ENCODE results near the gene ENTPD1. TPM values are rescaled to one million over a fixed set of nuclear protein-coding genes. Genes with fewer than 3 reads are reported as not detected.

ENTPD1 gene
- total RNA-seq, 1 donor from 2014 or later: 1.6 TPM

DNA sequence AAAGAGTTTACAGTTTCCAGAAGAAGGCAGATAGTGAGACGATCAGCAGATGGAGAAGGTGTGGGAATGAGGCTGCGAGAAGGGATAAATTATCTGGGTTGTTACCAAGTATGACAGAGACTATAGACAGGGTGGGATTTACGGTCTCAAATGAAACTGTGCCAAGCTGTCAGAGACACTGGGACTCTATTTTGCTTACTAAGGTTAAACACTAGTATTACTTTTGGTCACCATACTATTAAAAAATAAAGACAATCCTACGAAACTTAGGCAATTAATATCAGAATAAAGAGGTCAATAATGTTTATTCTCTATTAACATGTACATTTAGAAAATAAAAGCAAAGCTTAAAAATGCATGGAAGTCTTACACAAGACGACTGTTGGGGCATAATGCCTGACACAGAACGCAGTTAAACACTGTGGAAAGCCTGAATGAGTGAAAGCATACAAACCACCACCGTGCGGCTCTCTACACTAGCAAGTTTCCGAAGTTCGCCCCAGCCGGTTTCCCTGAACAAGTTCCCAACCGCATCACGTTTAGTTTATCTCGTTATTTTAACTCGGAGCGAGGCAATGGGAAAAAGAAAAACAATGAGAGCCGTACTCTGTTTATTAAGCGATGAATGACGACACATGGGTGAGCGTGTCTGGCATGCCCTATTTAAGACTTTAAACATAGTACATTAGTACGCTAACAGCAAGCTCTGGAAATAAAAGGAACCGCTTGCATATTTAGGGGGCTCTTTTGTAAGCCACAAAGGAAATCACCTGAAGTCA lies 150.9 kb downstream of the ENTPD1 start:
- peak overlapping the region; percentile 60 for H3K4me3 ChIP-seq
- H3K4me2 ChIP-seq: peak overlapping the region; percentile 86
- H3K9ac ChIP-seq: no peak overlapping the region
- Mint-ChIP-seq H3K27me3 (ENCODE audit: insufficient read depth, low read depth) (peaks cover 4% of the 10 kb centered on the region), H3K9me3 (no peaks in the 10 kb centered on the region), H3K36me3 (peaks cover 4% of the 10 kb centered on the region), H3K4me3 (peak overlapping the region; percentile 93), H3K4me1 (no peaks in the 10 kb centered on the region), H3K27ac (no peak overlapping the region)
- no peaks in the 10 kb centered on the region for H4K20me1 ChIP-seq (ENCODE audit: low read depth)
- H3K36me3 ChIP-seq: no peaks in the 10 kb centered on the region
- peaks cover 12% of the 10 kb centered on the region for H3K27me3 ChIP-seq
- H3F3A ChIP-seq (ENCODE audit: low read depth): peaks cover 3% of the 10 kb centered on the region
- H3K4me1 ChIP-seq: no peaks in the 10 kb centered on the region
- peak; percentile 60 for DNase-seq (ENCODE audit: low spot score)
- H3K79me2 ChIP-seq (ENCODE audit: low read depth): peaks cover 8% of the 10 kb centered on the region
- TF ChIP-seq EZH2phosphoT487 (IDR thresholded peaks at IDR 0.05): no peak
- no peak for TF ChIP-seq EZH2 (IDR thresholded peaks at IDR 0.05)
- TF ChIP-seq, protein P1, sequence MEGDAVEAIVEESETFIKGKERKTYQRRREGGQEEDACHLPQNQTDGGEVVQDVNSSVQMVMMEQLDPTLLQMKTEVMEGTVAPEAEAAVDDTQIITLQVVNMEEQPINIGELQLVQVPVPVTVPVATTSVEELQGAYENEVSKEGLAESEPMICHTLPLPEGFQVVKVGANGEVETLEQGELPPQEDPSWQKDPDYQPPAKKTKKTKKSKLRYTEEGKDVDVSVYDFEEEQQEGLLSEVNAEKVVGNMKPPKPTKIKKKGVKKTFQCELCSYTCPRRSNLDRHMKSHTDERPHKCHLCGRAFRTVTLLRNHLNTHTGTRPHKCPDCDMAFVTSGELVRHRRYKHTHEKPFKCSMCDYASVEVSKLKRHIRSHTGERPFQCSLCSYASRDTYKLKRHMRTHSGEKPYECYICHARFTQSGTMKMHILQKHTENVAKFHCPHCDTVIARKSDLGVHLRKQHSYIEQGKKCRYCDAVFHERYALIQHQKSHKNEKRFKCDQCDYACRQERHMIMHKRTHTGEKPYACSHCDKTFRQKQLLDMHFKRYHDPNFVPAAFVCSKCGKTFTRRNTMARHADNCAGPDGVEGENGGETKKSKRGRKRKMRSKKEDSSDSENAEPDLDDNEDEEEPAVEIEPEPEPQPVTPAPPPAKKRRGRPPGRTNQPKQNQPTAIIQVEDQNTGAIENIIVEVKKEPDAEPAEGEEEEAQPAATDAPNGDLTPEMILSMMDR (IDR thresholded peaks at IDR 0.05): no peak
- H2AFZ ChIP-seq (replicated peaks): peak overlapping the region; percentile 96
- no peak overlapping the region for H3K27ac ChIP-seq
- no peaks in the 10 kb centered on the region for H3K9me3 ChIP-seq (ENCODE audit: low read depth)

GRCh38 chr10:95907456-95908253 lies 151.7 kb downstream of the ENTPD1 start, which contains the start of gene CC2D2B:
CC2D2B (plus strand) TSS chr10:95907975; CDS start chr10:95911324, 3,349 bp downstream.
- H3K4me2 ChIP-seq: peak within 1 kb of the TSS; percentile 86
- H3K27me3 Mint-ChIP-seq (ENCODE audit: insufficient read depth, low read depth): peaks cover 4% of the 10 kb centered on the region
- H3K4me3 Mint-ChIP-seq: peak within 1 kb of the TSS; percentile 93
- H3K4me1 Mint-ChIP-seq: no peaks in the 10 kb centered on the region
- H3K36me3 ChIP-seq: no peaks in the 10 kb centered on the region
- peak; percentile 93 for DNase-seq (ENCODE audit: low spot score)
- H3K27ac Mint-ChIP-seq: no peak within 1 kb of the TSS
- no peaks in the 10 kb centered on the region for H3K4me1 ChIP-seq
- no peaks in the 10 kb centered on the region for H3K9me3 Mint-ChIP-seq
- peak within 1 kb of the TSS; percentile 60 for H3K4me3 ChIP-seq
- peaks cover 3% of the 10 kb centered on the region for H3F3A ChIP-seq (ENCODE audit: low read depth)
- peak within 1 kb of the TSS; percentile 96 for H2AFZ ChIP-seq (replicated peaks)
- H3K9ac ChIP-seq: no peak within 1 kb of the TSS
- TF ChIP-seq EZH2 (IDR thresholded peaks at IDR 0.05) (peak; percentile 44), EZH2phosphoT487 (IDR thresholded peaks at IDR 0.05) (peak; percentile 29)
- TF ChIP-seq, protein P1 (IDR thresholded peaks at IDR 0.05): no peak
- H3K27ac ChIP-seq: no peak within 1 kb of the TSS
- H3K36me3 Mint-ChIP-seq: peaks cover 4% of the 10 kb centered on the region
- H3K79me2 ChIP-seq (ENCODE audit: low read depth): peaks cover 8% of the 10 kb centered on the region
- H3K27me3 ChIP-seq: peaks cover 12% of the 10 kb centered on the region
- H4K20me1 ChIP-seq (ENCODE audit: low read depth): no peaks in the 10 kb centered on the region
- no peaks in the 10 kb centered on the region for H3K9me3 ChIP-seq (ENCODE audit: low read depth)

GRCh38 chr10:95908450-95908849 lies 152.5 kb downstream of the ENTPD1 start:
- H3K4me3 ChIP-seq: no peak overlapping the region
- Mint-ChIP-seq H3K9me3 (no peaks in the 10 kb centered on the region), H3K27me3 (ENCODE audit: insufficient read depth, low read depth) (peaks cover 4% of the 10 kb centered on the region), H3K4me1 (no peaks in the 10 kb centered on the region), H3K4me3 (peak overlapping the region; percentile 93), H3K27ac (no peak overlapping the region), H3K36me3 (peaks cover 4% of the 10 kb centered on the region)
- peaks cover 8% of the 10 kb centered on the region for H3K79me2 ChIP-seq (ENCODE audit: low read depth)
- DNase-seq (ENCODE audit: low spot score): no peak
- no peaks in the 10 kb centered on the region for H4K20me1 ChIP-seq (ENCODE audit: low read depth)
- H3K36me3 ChIP-seq: no peaks in the 10 kb centered on the region
- no peak overlapping the region for H3K27ac ChIP-seq
- TF ChIP-seq, protein P1 (IDR thresholded peaks at IDR 0.05): no peak
- TF ChIP-seq EZH2phosphoT487 (IDR thresholded peaks at IDR 0.05) (no peak), EZH2 (IDR thresholded peaks at IDR 0.05) (no peak)
- no peaks in the 10 kb centered on the region for H3K9me3 ChIP-seq (ENCODE audit: low read depth)
- peaks cover 12% of the 10 kb centered on the region for H3K27me3 ChIP-seq
- peaks cover 3% of the 10 kb centered on the region for H3F3A ChIP-seq (ENCODE audit: low read depth)
- no peak overlapping the region for H3K9ac ChIP-seq
- H3K4me2 ChIP-seq: peak overlapping the region; percentile 86
- H3K4me1 ChIP-seq: no peaks in the 10 kb centered on the region
- H2AFZ ChIP-seq (replicated peaks): peak overlapping the region; percentile 96

Data from neural progenitor cell (in vitro differentiated cells).